HG02981 (cell line): ENCODE measurements around the gene BPIFB3.
"Not testable (repeated sequence)": the region's sequence is repeated elsewhere in the genome, so short reads cannot be mapped to it uniquely, and the experiment has no call there.

Source experiments
- ATAC-seq: cut with Tn5 transposase; IDR thresholded peaks from one replicate; pipeline ENCODE4 v1.9.1; 2021; ENCODE audit warnings: mild to moderate bottlenecking, moderate library complexity; ENCODE audit not compliant: unreplicated experiment

The BPIFB3 gene

DNA sequence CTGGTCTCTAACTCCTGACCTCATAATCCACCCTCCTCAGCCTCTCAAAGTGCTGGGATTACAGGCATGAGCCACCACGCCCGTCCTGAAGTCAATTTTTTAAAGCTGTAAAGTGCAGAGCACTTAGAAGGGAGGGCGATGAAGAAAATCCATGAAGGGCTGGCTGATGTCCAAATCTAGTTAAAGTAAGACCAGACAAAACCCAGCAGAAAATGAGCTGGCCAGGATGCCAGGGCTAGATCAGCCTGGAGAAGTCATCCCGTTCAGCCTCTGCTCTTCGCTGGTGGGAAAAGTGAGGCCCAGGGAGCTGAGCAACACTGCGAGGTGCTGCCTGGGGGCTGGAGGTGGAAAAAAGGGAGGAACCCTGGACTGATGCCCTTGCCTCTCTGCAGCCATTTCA, 28.8 kb downstream of the BPIFB3 start:
- ATAC-seq, result no peak

GRCh38 chr20:33083544-33084340, 30.0 kb downstream of the BPIFB3 start:
- no peak for ATAC-seq

GRCh38 chr20:33084722-33085121, 31.0 kb downstream of the BPIFB3 start:
- no peak for ATAC-seq

DNA sequence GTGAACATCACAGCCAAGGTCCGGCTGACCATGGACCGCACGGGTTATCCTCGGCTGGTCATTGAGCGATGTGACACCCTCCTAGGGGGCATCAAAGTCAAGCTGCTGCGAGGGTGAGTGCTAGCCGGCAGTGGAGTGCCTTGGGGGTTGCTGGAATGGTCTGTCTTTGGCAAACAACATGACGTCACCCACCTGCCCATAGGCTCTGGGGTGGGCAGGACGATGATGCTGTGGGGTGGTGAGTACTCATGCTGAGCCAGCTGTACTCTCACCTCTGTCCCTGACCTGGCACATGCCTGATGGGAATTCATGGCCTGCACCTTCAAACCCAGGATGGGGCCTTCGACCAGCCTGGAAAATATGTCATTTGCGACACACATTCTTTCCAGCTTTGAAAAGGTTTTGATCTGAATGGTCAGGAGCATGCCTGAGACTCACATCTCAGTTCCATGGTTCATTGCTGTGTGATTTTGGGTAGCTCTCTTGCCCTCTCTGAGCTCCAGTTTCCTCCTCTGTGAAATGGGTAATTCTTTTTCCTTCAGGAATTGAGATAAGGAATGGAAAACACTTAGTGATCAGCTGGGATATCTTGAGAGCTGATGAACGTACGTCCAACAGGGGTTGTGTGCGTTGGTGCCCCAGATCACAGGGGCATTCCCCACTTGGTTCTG, 32.5 kb downstream of the BPIFB3 start:
- ATAC-seq, result no peak

- ATAC-seq, result no peak
Measured at GRCh38 chr20:33091147-33091546, 37.4 kb downstream of the BPIFB3 start.

DNA sequence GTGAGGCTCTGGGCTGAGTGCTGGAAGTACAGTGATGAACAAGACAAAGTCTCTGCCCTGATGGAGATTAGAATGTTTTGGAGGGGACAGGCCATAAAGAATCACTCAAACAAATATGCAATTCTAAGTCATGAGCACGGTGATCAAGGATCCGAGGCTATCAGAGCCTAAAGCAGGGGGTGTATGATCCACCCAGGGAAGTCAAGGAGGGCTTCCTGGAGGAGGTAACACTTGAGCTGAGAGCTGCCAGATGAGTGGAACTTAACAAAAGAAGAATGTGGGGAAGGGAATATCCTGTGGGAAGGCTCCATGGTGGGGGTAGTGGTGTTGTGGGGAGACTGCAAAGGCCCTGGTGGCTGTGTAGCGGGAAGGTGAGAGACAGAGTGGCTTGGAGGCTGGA, 38.0 kb downstream of the BPIFB3 start:
- no peak for ATAC-seq

DNA sequence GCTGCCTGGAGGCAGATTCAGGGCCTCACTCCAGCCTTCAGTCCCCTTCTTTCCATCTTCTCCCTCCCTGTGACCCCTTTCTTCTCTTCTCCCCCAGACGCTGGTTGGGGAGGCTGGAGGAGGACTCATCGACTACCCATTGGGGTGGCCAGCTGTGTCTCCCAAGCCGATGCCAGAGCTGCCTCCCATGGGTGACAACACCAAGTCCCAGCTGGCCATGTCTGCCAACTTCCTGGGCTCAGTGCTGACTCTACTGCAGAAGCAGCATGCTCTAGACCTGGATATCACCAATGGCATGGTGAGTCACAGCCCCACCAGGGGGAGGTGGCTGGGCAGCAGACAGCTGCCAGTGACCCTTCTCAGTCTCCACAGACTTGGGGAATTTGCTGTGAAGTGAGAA, 38.7 kb downstream of the BPIFB3 start:
- no peak for ATAC-seq

GRCh38 chr20:33093074-33093473, 39.4 kb downstream of the BPIFB3 start:
- no peak for ATAC-seq

DNA sequence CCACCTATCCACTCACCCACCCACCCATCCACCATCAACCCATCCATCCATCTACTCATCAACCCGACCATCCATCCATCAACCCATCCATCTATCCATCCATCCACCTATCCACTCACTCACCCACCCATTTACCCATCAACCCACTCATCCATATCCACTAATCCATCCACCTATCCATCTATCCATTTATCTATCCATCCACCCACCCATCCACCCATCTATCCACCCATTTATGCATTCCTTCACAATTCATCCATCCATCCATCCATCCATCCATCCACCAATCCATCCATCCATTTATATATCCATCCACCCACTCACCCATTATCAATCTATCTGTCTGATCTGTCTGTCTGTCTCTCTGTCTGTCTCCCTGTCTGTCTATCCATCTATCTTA, 39.9 kb downstream of the BPIFB3 start:
- ATAC-seq, result no peak

- no peak for ATAC-seq
Measured at GRCh38 chr20:33095249-33095648, 41.5 kb downstream of the BPIFB3 start.

GRCh38 chr20:33095902-33096584, 42.3 kb downstream of the BPIFB3 start:
- not testable (repeated sequence) for ATAC-seq

DNA sequence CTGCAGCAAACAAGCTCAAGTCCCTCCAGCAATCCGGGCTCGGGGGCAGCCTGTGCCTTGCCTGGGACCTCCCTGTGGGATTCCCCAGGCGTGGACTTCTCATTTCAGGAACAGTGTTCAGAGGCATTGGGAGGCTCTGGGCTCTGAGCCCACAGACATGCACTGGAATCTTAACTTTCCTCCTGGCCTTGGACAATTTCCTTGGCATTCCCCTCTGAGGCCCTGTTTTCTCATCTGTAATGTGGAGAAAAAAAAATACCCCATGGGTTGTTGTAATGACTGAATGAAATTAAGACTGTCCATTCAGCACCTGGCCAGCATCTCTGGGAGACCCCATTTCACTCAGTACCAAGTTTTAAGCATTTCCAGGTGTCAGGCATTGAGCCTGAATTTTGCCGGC, 43.3 kb downstream of the BPIFB3 start:
- ATAC-seq, result no peak

GRCh38 chr20:33099843-33100538, 46.3 kb downstream of the BPIFB3 start:
- no peak for ATAC-seq

GRCh38 chr20:33103556-33103955, 49.9 kb downstream of the BPIFB3 start:
- ATAC-seq, result no peak

DNA sequence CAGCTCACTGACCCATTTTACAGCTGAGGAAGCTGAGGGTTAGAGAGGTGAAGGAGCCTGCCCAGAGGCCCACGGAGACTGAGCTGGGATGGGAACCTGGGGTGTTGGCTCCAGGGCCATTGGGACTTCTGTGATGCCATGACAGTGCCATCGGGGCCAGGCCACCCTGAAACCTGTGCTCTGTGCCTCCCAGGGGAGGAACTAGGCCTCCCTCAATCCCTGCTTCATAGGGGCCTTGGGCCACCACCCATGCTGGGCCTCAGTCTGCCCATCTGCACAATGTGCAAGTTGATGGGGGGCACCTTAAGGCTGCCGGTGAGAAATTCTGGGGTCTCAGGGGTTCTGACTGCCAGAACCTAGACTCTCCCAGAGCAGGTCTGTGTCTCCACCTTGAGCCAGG, 50.6 kb downstream of the BPIFB3 start:
- no peak for ATAC-seq

DNA sequence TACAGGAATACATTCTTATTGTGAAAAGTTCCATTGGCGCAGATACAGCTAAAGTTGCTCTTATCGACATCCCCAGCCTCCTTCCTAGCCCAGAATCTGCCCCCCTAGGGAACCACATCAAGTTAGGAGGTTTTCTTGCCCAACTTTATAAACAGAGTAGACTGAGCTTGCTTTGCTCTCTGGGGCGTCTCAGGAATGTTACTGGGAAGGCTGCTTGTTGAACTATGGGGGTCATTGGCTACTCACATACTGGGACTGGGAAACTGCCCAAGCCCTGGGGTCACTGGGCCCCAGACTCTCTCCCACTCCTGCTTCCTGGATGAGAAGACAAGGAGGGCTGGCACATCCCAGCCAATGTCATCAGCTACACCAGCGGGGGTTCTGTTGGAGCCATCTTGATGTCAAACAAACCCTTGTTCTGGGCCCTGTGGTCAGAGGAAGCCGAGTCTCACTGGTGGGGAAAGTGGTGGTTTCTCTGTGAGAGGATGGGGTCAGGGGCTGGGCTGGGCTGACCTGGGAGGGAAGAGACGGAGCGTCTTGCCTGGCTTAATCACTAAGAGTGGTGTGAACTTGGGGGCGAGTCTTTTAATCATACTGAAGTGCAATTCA, 51.7 kb downstream of the BPIFB3 start:
- ATAC-seq, result no peak

- not testable (repeated sequence) for ATAC-seq
Measured at GRCh38 chr20:33106058-33106620, 52.4 kb downstream of the BPIFB3 start.

GRCh38 chr20:33108661-33109060, 55.0 kb downstream of the BPIFB3 start:
- no peak for ATAC-seq

DNA sequence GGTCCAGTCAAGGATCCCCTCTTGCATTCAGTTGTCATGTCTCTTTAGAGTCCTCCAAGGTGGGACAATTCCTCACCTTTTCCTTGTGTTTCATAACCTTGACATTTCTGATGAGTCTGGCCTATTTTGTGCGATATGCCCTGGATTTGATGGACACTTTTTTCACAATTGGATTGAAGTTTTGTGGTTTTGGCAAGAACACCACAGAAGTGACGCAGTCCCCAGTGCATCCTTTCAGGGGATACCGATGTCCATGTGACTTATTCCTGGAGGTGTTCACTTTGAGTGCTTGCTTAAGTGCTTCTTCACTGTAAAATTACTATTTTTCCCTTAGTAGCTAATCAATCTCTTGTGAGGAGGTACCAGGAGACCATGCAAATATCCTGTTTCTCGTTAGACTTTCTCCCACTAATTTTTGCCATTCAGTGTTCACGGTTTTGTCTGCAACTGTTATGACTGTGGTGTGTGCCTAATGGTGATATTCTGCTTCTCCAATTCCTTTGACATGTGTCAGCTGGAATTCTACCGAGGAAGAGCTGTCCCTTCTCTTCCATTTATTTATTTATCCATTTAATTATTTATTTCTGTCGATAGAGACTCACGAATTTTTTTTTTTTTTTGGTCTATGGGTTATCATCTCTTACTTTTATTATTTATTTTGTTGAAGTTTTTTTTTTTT, 56.6 kb downstream of the BPIFB3 start:
- ATAC-seq, result no peak

GRCh38 chr20:33111306-33111705, 57.6 kb downstream of the BPIFB3 start:
- no peak for ATAC-seq
